ENCODE measurements around the gene PHLPP1.
A peak's percentile ranks its signal among the peaks of the same experiment; 100 is the strongest.

PHLPP1 gene

GRCh38 chr18:62997076-62997475, 281.7 kb downstream of the PHLPP1 start (continued):
- TF ChIP-seq ZFP30 (CRISPR knock-in tag; IDR thresholded peaks at IDR 0.05) (no peak), CSDC2 (CRISPR knock-in tag; IDR thresholded peaks at IDR 0.05) (no peak), PATZ1 (CRISPR knock-in tag; IDR thresholded peaks at IDR 0.05; ENCODE audit: borderline replicate concordance) (no peak), TOX (CRISPR knock-in tag; IDR thresholded peaks at IDR 0.05; ENCODE audit: borderline replicate concordance) (no peak), TCF4 (CRISPR knock-in tag; IDR thresholded peaks at IDR 0.05; ENCODE audit: borderline replicate concordance) (no peak)

- ATAC-seq = no peak
- TF ChIP-seq CSRNP3 (CRISPR knock-in tag; IDR thresholded peaks at IDR 0.05) (no peak), ZFP3 (CRISPR knock-in tag; IDR thresholded peaks at IDR 0.05) (no peak)
These were observed 283.1 kb downstream of the PHLPP1 start for GRCh38 chr18:62998443-62998842.

GRCh38 chr18:62999392-62999791, 284.1 kb downstream of the PHLPP1 start:
- TF ChIP-seq ISL1 (CRISPR knock-in tag; IDR thresholded peaks at IDR 0.05) (no peak), TSHZ2 (CRISPR knock-in tag; IDR thresholded peaks at IDR 0.05) (no peak), ZNF565 (CRISPR knock-in tag; conservative IDR thresholded peaks at IDR 0.05; ENCODE audit: low read depth) (no peak), GLIS3 (CRISPR knock-in tag; IDR thresholded peaks at IDR 0.05) (no peak)
- 0 out of 3 replicates have a peak, but pooled peaks have one; percentile 16 for ATAC-seq

GRCh38 chr18:62999921-63000320, 284.6 kb downstream of the PHLPP1 start:
- no peak for ATAC-seq
- no peak for TF ChIP-seq TOX (CRISPR knock-in tag; IDR thresholded peaks at IDR 0.05; ENCODE audit: borderline replicate concordance)
- no peak for TF ChIP-seq ZNF565 (CRISPR knock-in tag; conservative IDR thresholded peaks at IDR 0.05; ENCODE audit: low read depth)
- TF ChIP-seq CSDC2 (CRISPR knock-in tag; IDR thresholded peaks at IDR 0.05) = no peak
- no peak for TF ChIP-seq RARB (CRISPR knock-in tag; IDR thresholded peaks at IDR 0.05)
- no peak for TF ChIP-seq ZNF70 (CRISPR knock-in tag; IDR thresholded peaks at IDR 0.05)
- no peak for TF ChIP-seq OSR1 (CRISPR knock-in tag; IDR thresholded peaks at IDR 0.05)
- no peak for TF ChIP-seq ISL1 (CRISPR knock-in tag; IDR thresholded peaks at IDR 0.05)
- TF ChIP-seq TCF4 (CRISPR knock-in tag; IDR thresholded peaks at IDR 0.05; ENCODE audit: borderline replicate concordance) = no peak

GRCh38 chr18:63000839-63001238, 285.5 kb downstream of the PHLPP1 start:
- no peak for ATAC-seq
- TF ChIP-seq ESRRG (CRISPR knock-in tag; IDR thresholded peaks at IDR 0.05) = no peak
- no peak for TF ChIP-seq ZNF70 (CRISPR knock-in tag; IDR thresholded peaks at IDR 0.05)
- no peak for TF ChIP-seq ISL1 (CRISPR knock-in tag; IDR thresholded peaks at IDR 0.05)
- no peak for TF ChIP-seq PATZ1 (CRISPR knock-in tag; IDR thresholded peaks at IDR 0.05; ENCODE audit: borderline replicate concordance)
- no peak for TF ChIP-seq ZFP30 (CRISPR knock-in tag; IDR thresholded peaks at IDR 0.05)
- no peak for TF ChIP-seq TOX (CRISPR knock-in tag; IDR thresholded peaks at IDR 0.05; ENCODE audit: borderline replicate concordance)
- TF ChIP-seq SNAI2 (CRISPR knock-in tag; IDR thresholded peaks at IDR 0.05) = no peak
- no peak for TF ChIP-seq ARNTL (CRISPR knock-in tag; IDR thresholded peaks at IDR 0.05; ENCODE audit: borderline replicate concordance, low read depth)
- no peak for TF ChIP-seq ZNF565 (CRISPR knock-in tag; conservative IDR thresholded peaks at IDR 0.05; ENCODE audit: low read depth)
- TF ChIP-seq ZC3H10 (CRISPR knock-in tag; IDR thresholded peaks at IDR 0.05) = no peak
- no peak for TF ChIP-seq ZNF8 (CRISPR knock-in tag; IDR thresholded peaks at IDR 0.05)
- no peak for TF ChIP-seq ZFP3 (CRISPR knock-in tag; IDR thresholded peaks at IDR 0.05)
- TF ChIP-seq CSRNP3 (CRISPR knock-in tag; IDR thresholded peaks at IDR 0.05) = no peak
- TF ChIP-seq TSHZ2 (CRISPR knock-in tag; IDR thresholded peaks at IDR 0.05) = no peak
- TF ChIP-seq OSR1 (CRISPR knock-in tag; IDR thresholded peaks at IDR 0.05) = no peak
- TF ChIP-seq RARB (CRISPR knock-in tag; IDR thresholded peaks at IDR 0.05) = no peak
- TF ChIP-seq GLIS3 (CRISPR knock-in tag; IDR thresholded peaks at IDR 0.05) = no peak

All from SK-N-SH treated with all-trans-retinoic acid at 6 μM for 48 hours (cell line).